ENCODE results near the gene LYPD3. TPM values are rescaled to one million over a fixed set of nuclear protein-coding genes. Genes with fewer than 3 reads are reported as not detected.

The LYPD3 gene
- total RNA-seq, 1 experiment from 2014 or later, result 3.1 TPM

DNA sequence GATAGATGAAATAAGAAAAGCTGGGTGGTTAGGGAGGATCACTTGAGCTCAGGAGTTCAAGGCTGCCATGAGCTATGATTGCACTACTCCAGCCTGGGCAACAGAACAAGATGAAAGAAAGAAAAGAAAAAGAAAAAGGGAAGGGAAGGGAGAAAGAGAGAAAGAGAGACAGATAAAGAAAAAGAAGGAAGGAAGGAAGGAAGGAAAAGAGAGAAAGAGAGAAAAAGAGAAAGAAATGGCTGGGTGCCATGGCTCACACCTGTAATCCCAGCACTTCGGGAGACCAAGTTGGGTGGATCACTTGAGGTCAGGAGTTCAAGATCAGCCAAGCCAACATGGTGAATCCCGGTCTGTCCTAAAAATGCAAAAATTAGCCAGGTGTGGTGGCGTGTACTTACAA lies 29.6 kb downstream of the LYPD3 start:
- Mint-ChIP-seq H3K27ac (ENCODE audit: low read depth, unreplicated experiment) (no peak overlapping the region), H3K27me3 (ENCODE audit: insufficient read depth, unreplicated experiment) (no peaks in the 10 kb centered on the region), H3K9me3 (ENCODE audit: unreplicated experiment) (no peaks in the 10 kb centered on the region), H3K36me3 (ENCODE audit: insufficient read depth, unreplicated experiment) (no peaks in the 10 kb centered on the region), H3K4me3 (ENCODE audit: unreplicated experiment) (no peak overlapping the region), H3K4me1 (ENCODE audit: insufficient read depth, unreplicated experiment) (peaks cover 11% of the 10 kb centered on the region)
- ChIA-PET CTCF (interaction anchor here (0.6 to 3.4 kb wide), 6 partner anchors 9 to 1287 kb away, joined by 3 to 13 read pairs (median 4); no protein-coding TSS in a partner anchor), POLR2A (interaction anchor here (1.1 kb wide), 1 partner anchor 89 kb away, joined by 5 read pairs; no protein-coding TSS in a partner anchor)
- BruUV-seq (replicated peaks), result no TSS peak
- TF ChIP-seq, protein P1, sequence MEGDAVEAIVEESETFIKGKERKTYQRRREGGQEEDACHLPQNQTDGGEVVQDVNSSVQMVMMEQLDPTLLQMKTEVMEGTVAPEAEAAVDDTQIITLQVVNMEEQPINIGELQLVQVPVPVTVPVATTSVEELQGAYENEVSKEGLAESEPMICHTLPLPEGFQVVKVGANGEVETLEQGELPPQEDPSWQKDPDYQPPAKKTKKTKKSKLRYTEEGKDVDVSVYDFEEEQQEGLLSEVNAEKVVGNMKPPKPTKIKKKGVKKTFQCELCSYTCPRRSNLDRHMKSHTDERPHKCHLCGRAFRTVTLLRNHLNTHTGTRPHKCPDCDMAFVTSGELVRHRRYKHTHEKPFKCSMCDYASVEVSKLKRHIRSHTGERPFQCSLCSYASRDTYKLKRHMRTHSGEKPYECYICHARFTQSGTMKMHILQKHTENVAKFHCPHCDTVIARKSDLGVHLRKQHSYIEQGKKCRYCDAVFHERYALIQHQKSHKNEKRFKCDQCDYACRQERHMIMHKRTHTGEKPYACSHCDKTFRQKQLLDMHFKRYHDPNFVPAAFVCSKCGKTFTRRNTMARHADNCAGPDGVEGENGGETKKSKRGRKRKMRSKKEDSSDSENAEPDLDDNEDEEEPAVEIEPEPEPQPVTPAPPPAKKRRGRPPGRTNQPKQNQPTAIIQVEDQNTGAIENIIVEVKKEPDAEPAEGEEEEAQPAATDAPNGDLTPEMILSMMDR (IDR thresholded peaks at IDR 0.05; ENCODE audit: unreplicated experiment), result no peak
- intact Hi-C loops (cut with micrococcal nuclease), result no loop called here
- DNase-seq (ENCODE audit: unreplicated experiment), result no peak

DNA sequence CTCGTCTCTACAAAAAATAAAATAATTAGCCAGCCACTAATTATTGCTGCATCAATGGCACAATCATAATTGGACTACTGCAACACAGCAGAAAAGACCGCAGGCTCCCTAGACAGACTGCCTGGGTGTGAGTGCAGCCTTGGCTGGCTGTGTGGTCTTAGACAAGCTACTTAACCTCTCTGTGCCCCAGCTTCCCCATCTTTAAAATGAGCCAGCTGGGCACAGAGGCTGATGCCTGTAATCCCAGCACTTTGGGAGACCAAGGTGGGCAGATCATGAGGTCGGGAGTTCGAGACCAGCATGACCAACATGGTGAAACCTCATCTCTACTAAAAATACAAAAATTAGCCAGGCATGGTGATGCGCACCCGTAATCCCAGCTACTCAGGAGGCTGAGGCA lies 31.7 kb downstream of the LYPD3 start:
- intact Hi-C loops (cut with micrococcal nuclease), result loop anchor here (1.0 kb wide), 2 partner anchors 86 to 219 kb away; no protein-coding TSS in a partner anchor
- no peaks in the 10 kb centered on the region for H3K27me3 Mint-ChIP-seq (ENCODE audit: insufficient read depth, unreplicated experiment)
- no peaks in the 10 kb centered on the region for H3K9me3 Mint-ChIP-seq (ENCODE audit: unreplicated experiment)
- TF ChIP-seq, protein P1 (IDR thresholded peaks at IDR 0.05; ENCODE audit: unreplicated experiment), result no peak
- ChIA-PET CTCF (interaction anchor here (0.6 to 3.4 kb wide), 7 partner anchors 9 to 1309 kb away, joined by 3 to 23 read pairs (median 6); no protein-coding TSS in a partner anchor), POLR2A (no interaction called here)
- DNase-seq (ENCODE audit: unreplicated experiment), result no peak
- peaks cover 6% of the 10 kb centered on the region for H3K4me1 Mint-ChIP-seq (ENCODE audit: insufficient read depth, unreplicated experiment)
- no TSS peak for BruUV-seq (replicated peaks)
- H3K27ac Mint-ChIP-seq (ENCODE audit: low read depth, unreplicated experiment), result no peak overlapping the region
- H3K4me3 Mint-ChIP-seq (ENCODE audit: unreplicated experiment), result no peak overlapping the region
- no peaks in the 10 kb centered on the region for H3K36me3 Mint-ChIP-seq (ENCODE audit: insufficient read depth, unreplicated experiment)

DNA sequence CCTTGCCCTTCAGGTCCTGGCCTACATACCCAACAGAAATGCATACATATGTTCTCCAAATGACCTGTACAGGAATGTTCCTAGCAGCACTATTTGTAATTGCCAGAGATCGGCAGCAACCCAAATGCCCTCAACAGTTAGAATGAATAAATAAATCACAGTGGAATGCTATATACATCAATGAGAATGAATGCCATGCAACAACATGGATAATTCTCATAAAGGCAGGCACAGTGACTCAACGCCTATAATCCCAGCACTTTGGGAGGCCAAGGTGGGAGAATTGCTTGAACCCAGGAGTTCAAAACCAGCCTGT lies 32.1 kb downstream of the LYPD3 start:
- no peak overlapping the region for H3K4me3 Mint-ChIP-seq (ENCODE audit: unreplicated experiment)
- TF ChIP-seq, protein P1 (IDR thresholded peaks at IDR 0.05; ENCODE audit: unreplicated experiment), result no peak
- H3K36me3 Mint-ChIP-seq (ENCODE audit: insufficient read depth, unreplicated experiment), result no peaks in the 10 kb centered on the region

DNA sequence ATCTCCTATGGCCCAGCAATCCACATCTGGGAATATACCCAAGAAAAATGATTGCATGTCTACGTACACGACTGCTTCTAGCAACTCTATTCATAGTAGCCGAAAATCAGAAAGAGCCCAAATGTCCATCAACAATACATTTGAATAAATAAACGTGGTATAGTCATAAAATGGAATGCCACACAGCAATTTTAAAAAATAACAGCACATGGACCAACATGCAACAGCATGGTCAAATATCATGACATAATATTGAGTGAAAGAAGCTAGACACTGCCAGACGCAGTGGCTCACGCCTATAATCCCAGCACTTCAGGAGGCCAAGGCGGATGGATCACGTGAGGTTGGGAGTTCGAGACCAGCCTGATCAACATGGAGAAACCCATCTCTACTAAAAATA lies 34.4 kb downstream of the LYPD3 start:
- CTCF ChIA-PET, result interaction anchor here (0.6 to 3.4 kb wide), 6 partner anchors 9 to 162 kb away, joined by 3 to 23 read pairs (median 3); partner anchors contain the start of gene PSG9
- H3K4me1 Mint-ChIP-seq (ENCODE audit: insufficient read depth, unreplicated experiment), result peaks cover 4% of the 10 kb centered on the region

More for the DNA sequence above, 32.1 kb downstream of the LYPD3 start:
- no peak for DNase-seq (ENCODE audit: unreplicated experiment)
- no peaks in the 10 kb centered on the region for H3K9me3 Mint-ChIP-seq (ENCODE audit: unreplicated experiment)
- H3K27ac Mint-ChIP-seq (ENCODE audit: low read depth, unreplicated experiment), result no peak overlapping the region
- no TSS peak for BruUV-seq (replicated peaks)
- H3K4me1 Mint-ChIP-seq (ENCODE audit: insufficient read depth, unreplicated experiment), result peaks cover 2% of the 10 kb centered on the region
- H3K27me3 Mint-ChIP-seq (ENCODE audit: insufficient read depth, unreplicated experiment), result no peaks in the 10 kb centered on the region
- ChIA-PET CTCF (interaction anchor here (1.1 to 3.4 kb wide), 4 partner anchors 15 to 95 kb away, joined by 3 to 23 read pairs (median 7); no protein-coding TSS in a partner anchor), POLR2A (interaction anchor here (0.6 kb wide), 1 partner anchor 100 kb away, joined by 3 read pairs; no protein-coding TSS in a partner anchor)
- intact Hi-C loops (cut with micrococcal nuclease), result loop anchor here (1.0 kb wide), 2 partner anchors 86 to 219 kb away; no protein-coding TSS in a partner anchor

More for the DNA sequence above, 34.4 kb downstream of the LYPD3 start:
- TF ChIP-seq, protein P1 (IDR thresholded peaks at IDR 0.05; ENCODE audit: unreplicated experiment), result no peak
- BruUV-seq (replicated peaks), result no TSS peak
- DNase-seq (ENCODE audit: unreplicated experiment), result no peak
- H3K36me3 Mint-ChIP-seq (ENCODE audit: insufficient read depth, unreplicated experiment), result no peaks in the 10 kb centered on the region
- intact Hi-C loops (cut with micrococcal nuclease), result no loop called here
- H3K27ac Mint-ChIP-seq (ENCODE audit: low read depth, unreplicated experiment), result no peak overlapping the region
- no peaks in the 10 kb centered on the region for H3K27me3 Mint-ChIP-seq (ENCODE audit: insufficient read depth, unreplicated experiment)
- no peak overlapping the region for H3K4me3 Mint-ChIP-seq (ENCODE audit: unreplicated experiment)
- H3K9me3 Mint-ChIP-seq (ENCODE audit: unreplicated experiment), result no peaks in the 10 kb centered on the region
- POLR2A ChIA-PET, result interaction anchor here (0.6 kb wide), 1 partner anchor 282 kb away, joined by 3 read pairs; no protein-coding TSS in a partner anchor

Measured in MCF 10A (cell line).